Measurements from ENCODE around the gene MBD3. TPM values are rescaled to one million over a fixed set of nuclear protein-coding genes. Genes with fewer than 3 reads are reported as not detected.
A peak's percentile ranks its signal among the peaks of the same experiment; 100 is the strongest.
"Not testable (repeated sequence)": the region's sequence is repeated elsewhere in the genome, so short reads cannot be mapped to it uniquely, and the experiment has no call there.

MBD3 gene
- 10 to 100 TPM; 68.9 to 87.5 TPM for total RNA-seq

GRCh38 chr19:1592755-1593500 lies at the start of gene MBD3:
MBD3 (minus strand) TSS chr19:1592865; CDS start chr19:1592631, 234 bp downstream.
- Mint-ChIP-seq H3K27me3 (no peaks in the 10 kb centered on the region), H3K4me3 (peak within 1 kb of the TSS; percentile 94), H3K4me1 (peaks cover 20% of the 10 kb centered on the region), H3K9me3 (ENCODE audit: low read depth) (no peaks in the 10 kb centered on the region), H3K36me3 (ENCODE audit: low read depth) (peaks cover 30% of the 10 kb centered on the region), H3K27ac (peak within 1 kb of the TSS; percentile 93)
- ChIA-PET POLR2A (interaction anchor here (0.6 to 1.8 kb wide), 6 partner anchors 11 to 506 kb away, joined by 3 to 10 read pairs (median 4); partner anchors contain the start of gene UQCR11), CTCF (interaction anchor here (0.5 to 1.4 kb wide), 5 partner anchors 9 to 115 kb away, joined by 3 to 7 read pairs (median 3); no protein-coding TSS in a partner anchor)
- intact Hi-C loops (cut with DNase I, micrococcal nuclease), result loop anchor here (1.0 to 5.0 kb wide), 14 partner anchors 12 to 643 kb away; partner anchors contain the start of genes TCF3 (in 2 of the 2), UQCR11 (in 2 of the 2), ATP8B3 (in 1 of the 2) and C19orf25 (in 1 of the 2)
- ATAC-seq (peak; percentile 85), DNase-seq (peak; percentile 93)

- H3K36me3 Mint-ChIP-seq (ENCODE audit: low read depth), result peaks cover 40% of the 10 kb centered on the region
- CTCF ChIA-PET, result interaction anchor here (0.6 to 0.8 kb wide), 3 partner anchors 79 to 197 kb away, joined by 3 read pairs; no protein-coding TSS in a partner anchor
These were observed 48.3 kb upstream of the MBD3 start for GRCh38 chr19:1640893-1641448.

GRCh38 chr19:1636325-1637236 lies 43.9 kb upstream of the MBD3 start:
- ATAC-seq (no peak), DNase-seq (no peak)
- Mint-ChIP-seq H3K27ac (no peak overlapping the region), H3K9me3 (ENCODE audit: low read depth) (no peaks in the 10 kb centered on the region), H3K4me1 (peaks cover 3% of the 10 kb centered on the region), H3K4me3 (no peak overlapping the region), H3K36me3 (ENCODE audit: low read depth) (peaks cover 28% of the 10 kb centered on the region), H3K27me3 (no peaks in the 10 kb centered on the region)
- CTCF ChIA-PET, result interaction anchor here (0.6 kb wide), 1 partner anchor 25 kb away, joined by 4 read pairs; no protein-coding TSS in a partner anchor
- intact Hi-C loops (cut with DNase I, micrococcal nuclease), result no loop called here
- POLR2A ChIA-PET, result interaction anchor here (0.7 kb wide), 1 partner anchor 84 kb away, joined by 3 read pairs; no protein-coding TSS in a partner anchor

More at GRCh38 chr19:1640893-1641448, 48.3 kb upstream of the MBD3 start:
- H3K27me3 Mint-ChIP-seq; H3K4me1 Mint-ChIP-seq; H3K9me3 Mint-ChIP-seq (ENCODE audit: low read depth); ATAC-seq; DNase-seq; intact Hi-C loops (cut with DNase I, micrococcal nuclease); H3K4me3 Mint-ChIP-seq; H3K27ac Mint-ChIP-seq: not testable (repeated sequence)
- POLR2A ChIA-PET, result interaction anchor here (0.6 kb wide), 1 partner anchor 9 kb away, joined by 8 read pairs; no protein-coding TSS in a partner anchor

- ChIA-PET CTCF (no interaction called here), POLR2A (no interaction called here)
- no peak overlapping the region for H3K4me3 Mint-ChIP-seq
- H3K27me3 Mint-ChIP-seq, result no peaks in the 10 kb centered on the region
- ATAC-seq (no peak), DNase-seq (no peak)
- H3K4me1 Mint-ChIP-seq, result peaks cover 3% of the 10 kb centered on the region
- intact Hi-C loops (cut with DNase I, micrococcal nuclease), result no loop called here
- H3K36me3 Mint-ChIP-seq (ENCODE audit: low read depth), result peaks cover 26% of the 10 kb centered on the region
- no peaks in the 10 kb centered on the region for H3K9me3 Mint-ChIP-seq (ENCODE audit: low read depth)
- H3K27ac Mint-ChIP-seq, result no peak overlapping the region
These were observed 42.2 kb upstream of the MBD3 start for GRCh38 chr19:1634938-1635243.

DNA sequence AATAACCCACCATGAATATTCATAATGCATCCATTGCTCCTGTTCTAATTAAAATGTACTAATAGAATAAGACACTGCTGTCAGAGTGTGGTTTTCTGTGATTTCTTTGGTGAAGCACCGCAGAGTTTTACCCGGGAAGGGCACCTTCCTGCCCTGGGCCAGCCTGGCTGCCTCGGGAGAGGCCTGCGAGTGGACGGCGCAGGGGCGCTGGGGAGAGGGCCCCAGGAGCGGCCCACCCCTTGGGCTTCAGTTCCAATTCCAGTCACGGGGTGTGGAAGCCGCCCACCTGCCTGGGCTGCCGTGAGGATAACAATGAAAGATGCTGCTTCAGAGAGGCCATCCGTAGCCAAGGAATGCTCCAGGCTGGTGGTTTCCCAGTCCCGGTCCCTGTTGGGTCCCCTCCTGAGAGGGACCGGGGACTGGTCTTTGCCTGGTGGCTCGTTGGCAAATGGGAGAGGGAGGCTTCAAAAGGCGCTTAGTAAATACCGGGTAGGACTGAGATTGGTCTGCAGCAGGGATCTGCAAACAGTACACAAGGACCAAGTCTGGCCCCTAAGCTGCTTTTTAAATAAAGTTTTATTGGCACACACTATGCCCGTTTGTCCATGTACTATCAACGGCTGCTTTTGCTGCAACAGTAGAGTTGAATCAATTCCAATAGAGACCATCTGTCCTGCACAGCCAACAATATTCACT lies 41.7 kb upstream of the MBD3 start:
- intact Hi-C loops (cut with DNase I, micrococcal nuclease), result no loop called here
- ATAC-seq, result no peak
- no peaks in the 10 kb centered on the region for H3K9me3 Mint-ChIP-seq (ENCODE audit: low read depth)
- no peak overlapping the region for H3K4me3 Mint-ChIP-seq
- CTCF ChIA-PET, result interaction anchor here (0.5 kb wide), 1 partner anchor 101 kb away, joined by 4 read pairs; no protein-coding TSS in a partner anchor
- no peak overlapping the region for H3K27ac Mint-ChIP-seq
- DNase-seq, result no peak
- no peaks in the 10 kb centered on the region for H3K27me3 Mint-ChIP-seq
- POLR2A ChIA-PET, result no interaction called here
- H3K36me3 Mint-ChIP-seq (ENCODE audit: low read depth), result peaks cover 23% of the 10 kb centered on the region
- peaks cover 3% of the 10 kb centered on the region for H3K4me1 Mint-ChIP-seq

- Mint-ChIP-seq H3K9me3 (ENCODE audit: low read depth) (no peaks in the 10 kb centered on the region), H3K4me1 (no peaks in the 10 kb centered on the region), H3K4me3 (no peak overlapping the region), H3K36me3 (ENCODE audit: low read depth) (peaks cover 14% of the 10 kb centered on the region), H3K27ac (no peak overlapping the region), H3K27me3 (no peaks in the 10 kb centered on the region)
- DNase-seq (no peak), ATAC-seq (no peak)
- intact Hi-C loops (cut with DNase I, micrococcal nuclease), result no loop called here
- POLR2A ChIA-PET, result no interaction called here
- CTCF ChIA-PET, result no interaction called here
These were observed 40.7 kb upstream of the MBD3 start for GRCh38 chr19:1633269-1633826.

DNA sequence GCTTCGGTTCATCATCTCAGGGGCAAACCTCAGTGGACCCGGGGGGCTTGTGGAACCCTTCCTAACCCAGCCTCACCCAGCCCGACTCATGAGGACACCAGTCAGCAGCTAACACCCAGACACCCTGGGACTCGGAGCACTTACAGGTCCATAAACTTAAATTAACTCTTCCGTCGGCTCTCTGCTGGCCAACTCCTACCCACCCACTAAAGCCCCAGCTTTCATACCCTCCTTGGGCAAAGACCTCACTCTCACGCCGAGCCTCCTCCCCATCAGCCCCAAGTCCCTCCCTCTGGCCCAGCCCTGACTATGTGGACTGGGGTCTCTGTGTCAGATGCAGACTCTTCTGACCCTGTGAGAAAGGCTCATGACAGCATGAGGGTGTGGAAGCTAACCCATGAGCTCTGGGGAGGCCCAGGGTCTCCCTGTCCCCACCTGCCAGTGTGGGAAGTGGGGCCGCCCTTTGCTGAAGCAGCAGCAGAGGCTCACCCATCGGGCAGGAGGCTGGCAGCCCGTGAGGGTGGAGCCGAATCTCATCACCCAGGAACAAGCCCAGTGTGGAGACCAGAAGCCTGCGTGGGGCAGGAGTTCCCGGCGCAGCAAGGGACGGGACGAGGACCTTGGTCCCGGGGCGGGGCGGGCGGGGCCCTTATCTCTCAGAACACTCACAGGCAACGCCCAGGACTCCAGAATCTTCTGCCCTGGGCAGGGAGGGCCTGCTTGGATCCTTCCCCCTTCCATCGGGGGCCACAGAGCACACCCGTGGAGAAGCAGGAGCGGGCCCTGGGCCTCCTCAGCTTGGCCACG lies 40.0 kb upstream of the MBD3 start:
- Mint-ChIP-seq H3K9me3 (ENCODE audit: low read depth) (no peaks in the 10 kb centered on the region), H3K4me1 (no peaks in the 10 kb centered on the region), H3K27me3 (no peaks in the 10 kb centered on the region), H3K27ac (no peak overlapping the region), H3K4me3 (no peak overlapping the region), H3K36me3 (ENCODE audit: low read depth) (peaks cover 9% of the 10 kb centered on the region)
- ATAC-seq, result no peak
- DNase-seq, result no peak
- ChIA-PET POLR2A (no interaction called here), CTCF (no interaction called here)
- intact Hi-C loops (cut with DNase I, micrococcal nuclease), result no loop called here

DNA sequence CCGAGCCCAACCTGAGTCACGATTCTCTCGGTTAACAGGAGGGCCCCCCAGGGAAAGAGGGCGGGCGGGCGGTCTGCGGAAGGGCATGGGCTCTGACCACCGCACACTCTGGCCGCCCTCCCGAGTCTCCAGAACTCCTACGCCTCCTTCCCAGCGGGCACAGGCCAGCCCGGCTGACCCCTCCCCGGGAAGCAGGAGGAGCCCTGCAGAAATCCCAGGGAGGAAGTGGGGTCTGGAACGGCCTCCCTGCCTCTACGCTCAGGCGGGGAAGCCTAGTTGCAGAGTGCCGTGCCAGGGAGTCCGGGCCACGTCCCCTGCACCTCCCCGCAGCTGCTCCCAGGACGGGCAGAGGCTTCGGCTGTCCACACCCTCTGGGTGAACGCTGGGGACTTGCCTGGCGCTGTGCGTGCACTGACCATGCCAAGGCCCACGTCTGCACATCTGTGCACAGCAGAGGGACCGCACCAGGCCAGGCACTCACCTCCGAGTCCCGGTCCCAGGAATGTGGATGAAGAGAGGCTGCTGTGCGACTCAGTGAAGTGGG lies 39.0 kb upstream of the MBD3 start:
- H3K27me3 Mint-ChIP-seq, result no peaks in the 10 kb centered on the region
- DNase-seq (no peak), ATAC-seq (no peak)
- no peak overlapping the region for H3K4me3 Mint-ChIP-seq
- CTCF ChIA-PET, result no interaction called here
- intact Hi-C loops (cut with DNase I, micrococcal nuclease), result no loop called here
- H3K9me3 Mint-ChIP-seq (ENCODE audit: low read depth), result no peaks in the 10 kb centered on the region
- H3K36me3 Mint-ChIP-seq (ENCODE audit: low read depth), result peaks cover 9% of the 10 kb centered on the region
- H3K27ac Mint-ChIP-seq, result no peak overlapping the region
- POLR2A ChIA-PET, result no interaction called here
- H3K4me1 Mint-ChIP-seq, result no peaks in the 10 kb centered on the region

DNA sequence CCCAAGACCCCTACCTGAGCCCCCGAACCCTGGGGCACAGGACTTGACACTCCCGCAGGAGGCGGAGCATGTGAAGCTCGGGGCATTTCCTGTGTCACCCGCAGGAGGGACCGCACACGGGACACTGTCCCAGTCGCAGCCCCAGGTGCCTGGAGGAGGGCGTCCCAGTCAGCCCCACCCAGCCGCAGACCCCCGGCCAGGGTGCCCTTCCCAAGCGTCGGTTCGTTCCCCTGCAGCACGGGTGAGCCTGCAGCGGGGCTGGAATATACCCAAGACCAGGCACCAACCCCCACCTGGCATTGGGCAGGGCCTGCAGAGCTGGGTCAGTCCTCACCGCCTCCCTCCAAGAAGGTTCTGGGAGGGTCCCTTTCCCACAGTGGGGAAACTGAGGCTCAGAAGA lies 38.1 kb upstream of the MBD3 start:
- CTCF ChIA-PET, result no interaction called here
- Mint-ChIP-seq H3K4me3 (no peak overlapping the region), H3K27me3 (no peaks in the 10 kb centered on the region), H3K4me1 (no peaks in the 10 kb centered on the region), H3K9me3 (ENCODE audit: low read depth) (no peaks in the 10 kb centered on the region), H3K36me3 (ENCODE audit: low read depth) (peaks cover 7% of the 10 kb centered on the region), H3K27ac (no peak overlapping the region)
- intact Hi-C loops (cut with DNase I, micrococcal nuclease), result no loop called here
- ATAC-seq (no peak), DNase-seq (no peak)
- POLR2A ChIA-PET, result no interaction called here

DNA sequence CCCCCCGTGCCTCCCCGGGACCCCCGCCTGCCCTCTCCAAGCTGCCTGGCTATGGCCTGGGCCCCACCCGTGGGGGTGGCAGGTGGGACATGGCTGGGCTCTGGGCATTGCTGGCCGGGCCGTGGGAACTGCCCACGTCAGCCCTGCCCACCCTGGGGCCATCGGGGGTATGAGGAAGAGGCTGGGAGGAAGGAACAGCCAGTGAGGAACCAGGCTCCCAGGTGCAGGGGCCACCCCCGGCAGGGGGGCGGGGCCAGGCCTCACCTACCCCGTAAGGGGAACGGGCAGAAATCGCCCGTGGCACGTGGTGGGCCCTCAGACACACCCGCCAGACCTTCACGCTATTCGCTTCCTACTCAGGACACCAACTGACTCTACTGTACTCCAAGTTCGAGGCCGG lies 37.3 kb upstream of the MBD3 start:
- Mint-ChIP-seq H3K4me3 (no peak overlapping the region), H3K4me1 (no peaks in the 10 kb centered on the region), H3K36me3 (ENCODE audit: low read depth) (peaks cover 5% of the 10 kb centered on the region), H3K9me3 (ENCODE audit: low read depth) (no peaks in the 10 kb centered on the region), H3K27ac (no peak overlapping the region), H3K27me3 (no peaks in the 10 kb centered on the region)
- ATAC-seq (no peak), DNase-seq (no peak)
- intact Hi-C loops (cut with DNase I, micrococcal nuclease), result no loop called here
- ChIA-PET POLR2A (no interaction called here), CTCF (no interaction called here)

All from activated CD4-positive, alpha-beta T cell treated with anti-CD3 and anti-CD28 coated beads for 36 hours (primary cell).